GM12891 (cell line): Measurements from ENCODE around the gene DEDD2.

Experiments used
- DNase-seq: peaks from one replicate; pipeline ENCODE4 v3.0.0; 2011; ENCODE audit warnings: low spot score; ENCODE audit not compliant: insufficient read length
- FAIRE-seq: peaks from 2 replicates; lab custom pipeline; 2011; peaks lifted over from hg19 to GRCh38; lab: Jason Lieb, UNC
- PAX5 ChIP-seq: IDR thresholded peaks from 2 replicates; pipeline ENCODE4 v1.6.1; 2011; ENCODE audit warnings: low read length, moderate library complexity, mild to moderate bottlenecking; ENCODE audit not compliant: insufficient read depth, severe bottlenecking
- POLR2A ChIP-seq: IDR thresholded peaks from 2 replicates; pipeline ENCODE4 v1.6.1; 2011; ENCODE audit warnings: low read depth, low read length, control low read depth
- POLR2AphosphoS5 ChIP-seq: IDR thresholded peaks from 2 replicates; pipeline ENCODE4 v1.6.1; 2011; ENCODE audit warnings: low read depth, low read length, control low read depth
- POU2F2 ChIP-seq: IDR thresholded peaks from 2 replicates; pipeline ENCODE4 v1.6.1; 2011; ENCODE audit warnings: low read depth, mild to moderate bottlenecking, control low read depth, low read length, moderate library complexity
- SPI1 ChIP-seq: IDR thresholded peaks from 2 replicates; pipeline ENCODE4 v1.6.1; 2011; ENCODE audit warnings: low read depth, low read length, control low read depth
- TAF1 ChIP-seq: IDR thresholded peaks from 2 replicates; pipeline ENCODE4 v1.6.1; 2011; ENCODE audit warnings: low read depth, low read length, control low read depth

DEDD2 gene

GRCh38 chr19:42253245-42254088, 36.0 kb upstream of the DEDD2 start:
- TF ChIP-seq POLR2AphosphoS5, result peak; percentile 40; the same call in 1 of the 2 replicates
- no peak for TF ChIP-seq PAX5
- TF ChIP-seq TAF1, result no peak
- TF ChIP-seq SPI1, result peak; percentile 88
- DNase-seq, result peak; percentile 78
- FAIRE-seq, result peak; percentile 88

- DNase-seq (no peak), FAIRE-seq (peak; percentile 9)
- TF ChIP-seq POLR2AphosphoS5, result no peak
- TF ChIP-seq POU2F2, result 0 out of 2 replicates have a peak, but pooled peaks have one; percentile 8
- no peak for TF ChIP-seq TAF1
Measured at GRCh38 chr19:42252365-42253244, 35.1 kb upstream of the DEDD2 start.

GRCh38 chr19:42251572-42252358, 34.3 kb upstream of the DEDD2 start:
- FAIRE-seq (peak; percentile 35), DNase-seq (no peak)
- TF ChIP-seq POLR2A (no peak), PAX5 (no peak), POLR2AphosphoS5 (no peak), SPI1 (no peak), TAF1 (no peak), POU2F2 (no peak)

GRCh38 chr19:42250666-42251531, 33.4 kb upstream of the DEDD2 start:
- no peak for TF ChIP-seq POU2F2
- TF ChIP-seq SPI1, result no peak
- TF ChIP-seq POLR2A, result no peak
- no peak for TF ChIP-seq PAX5
- no peak; the same call in 1 of the 2 replicates for TF ChIP-seq POLR2AphosphoS5
- TF ChIP-seq TAF1, result no peak
- FAIRE-seq (no peak), DNase-seq (no peak)

- TF ChIP-seq POLR2AphosphoS5 (no peak; the same call in 1 of the 2 replicates), TAF1 (no peak), PAX5 (no peak), POLR2A (no peak), POU2F2 (no peak), SPI1 (no peak)
- DNase-seq, result no peak
- FAIRE-seq, result no peak
Measured at GRCh38 chr19:42250183-42250665, 32.7 kb upstream of the DEDD2 start.

- no peak for DNase-seq
- no peak; the same call in 1 of the 2 replicates for TF ChIP-seq POLR2AphosphoS5
- no peak for TF ChIP-seq POU2F2
- no peak for TF ChIP-seq SPI1
- no peak for TF ChIP-seq TAF1
- TF ChIP-seq PAX5, result no peak
- no peak for FAIRE-seq
Measured at GRCh38 chr19:42249769-42250168, 32.3 kb upstream of the DEDD2 start.

- FAIRE-seq, result no peak
- TF ChIP-seq POLR2A, result no peak
- TF ChIP-seq POU2F2, result no peak
- TF ChIP-seq TAF1, result no peak
- no peak for DNase-seq
Measured at GRCh38 chr19:42249149-42249750, 31.8 kb upstream of the DEDD2 start.
